Adrenal gland (tissue), 12 donors: ENCODE measurements around the gene MAD1L1. TPM values are rescaled to one million over a fixed set of nuclear protein-coding genes. Genes with fewer than 3 reads are reported as not detected.

ENCODE experiments used
- DNase-seq, 7 donors: peaks; one replicate each; pipeline ENCODE4 v3.0.0-alpha.2; 2019 to 2020
- H3K27ac ChIP-seq, 5 donors: fragments of 200-600 bp; sonication (generic) in 4 of 5; 1 replicate in 3 of 5; 2 replicates in 2 of 5; pipeline versions ENCODE4 v1.5.1 to v1.8.0; 2016 to 2020; ENCODE audit warnings: mild to moderate bottlenecking in 1 of 5
- H3K27me3 ChIP-seq: fragments of 200-600 bp; 2 replicates; pipeline ENCODE4 v1.8.0; 2021
- H3K36me3 ChIP-seq, 2 donors: fragments of 200-600 bp; replicated peaks in 1 of 2; 1 replicate in 1 of 2; 2 replicates in 1 of 2; pipeline versions ENCODE4 v1.5.1 to v1.8.0; 2018 to 2022
- H3K4me1 ChIP-seq, 2 donors: fragments of 200-600 bp; replicated peaks in 1 of 2; 1 replicate in 1 of 2; 2 replicates in 1 of 2; pipeline versions ENCODE4 v1.5.1 to v1.8.0; 2018 to 2021
- H3K4me3 ChIP-seq, 4 donors: fragments of 200-600 bp; sonication (generic) in 3 of 4; one replicate each; pipeline ENCODE4 v1.5.1; 2016 to 2018
- H3K9me3 ChIP-seq, 3 donors: fragments of 200-600 bp; sonication (generic) in 1 of 3; replicated peaks in 1 of 3; 1 replicate in 2 of 3; 2 replicates in 1 of 3; pipeline versions ENCODE4 v1.5.1 to v1.8.0; 2016 to 2021
- CTCF ChIP-seq, 6 experiments: fragments of 450-650 bp in 4 of 6; fragments of 200-600 bp in 2 of 6; sonication (generic) in 1 of 6; IDR thresholded peaks; 1 replicate in 5 of 6; 2 replicates in 1 of 6; pipeline versions ENCODE4 v1.5.1 to v1.8.0; 2016 to 2021; ENCODE audit warnings: antibody characterized with exemption in 6 of 6, mild to moderate bottlenecking in 2 of 6, moderate library complexity in 1 of 6
- POLR2A ChIP-seq, 2 donors: fragments of 450-650 bp; IDR thresholded peaks; one replicate each; pipeline ENCODE4 v1.6.1; 2017; ENCODE audit warnings: antibody characterized with exemption in 2 of 2, mild to moderate bottlenecking in 2 of 2, moderate library complexity in 1 of 2
- WGBS, 4 donors: extraction: QIAGEN DNeasy Blood & Tissue Kit in 2 of 4; methylation state at CpG; one replicate each; pipeline versions ENCODE4 v1.1.5 to v1.1.7; 2013 to 2017; 5-methylcytosine and 5-hydroxymethylcytosine counted together
- intact Hi-C, 2 donors: fragments of 100-400 bp; cut with DNase I; formaldehyde crosslinking; loops; one replicate each; pipeline versions ENCODE4 v1.14.1 to v1.15.0; 2022 to 2023
- polyA plus RNA-seq, 3 donors: library from polyadenylated mRNA; stranded (reverse); fragments of 200-250 nt in 2 of 3; fragments of 350-450 nt in 1 of 3; fragmentation: Illumina TruSeq in 1 of 3; extraction: RNeasy Lipid Tissue Mini Kit (QIAGEN cat#74804) in 1 of 3; gene quantifications; one replicate each; pipeline ENCODE4 v1.2.3, GENCODE V29; 2013 to 2014
- total RNA-seq, 9 donors: library from RNA; depleted of rRNA in 4 of 9; stranded (reverse); fragments of >200 nt in 4 of 9; fragments of 120-200 nt in 1 of 9; fragmentation: NEBNext Ultra II Directional in 1 of 9; extraction: Animal tissue kit (Norgen Biotek cat#: 25700) in 1 of 9; gene quantifications; one replicate each; pipeline versions ENCODE4 v1.1.0 to v1.2.4, GENCODE V29; 2013 to 2023
- donor health status: healthy with polysubstance abuse.
- donor health status: Bipolar disorder and iron deficiency.
- donor health status: DM: yes; HTN: yes; CAD: no.
- donor health status: DM: no; HTN: no; CAD: no.
- donor health status: DM: no; HTN: no; CAD: no.
- donor health status: DM: yes; HTN: yes; CAD: no.

Gene MAD1L1
- total and polyA plus RNA-seq, 12 donors = 6.7 to 87.7 (median 28.9) TPM

GRCh38 chr7:1889091-1889490 lies 343.7 kb downstream of the MAD1L1 start:
- intact Hi-C loops = no loop called here
- no peak overlapping the region for H3K4me3 ChIP-seq
- H3K27me3 ChIP-seq = no peaks in the 10 kb centered on the region
- H3K9me3 ChIP-seq = no peaks in the 10 kb centered on the region
- no peak for DNase-seq
- no peaks in the 10 kb centered on the region for H3K4me1 ChIP-seq
- H3K27ac ChIP-seq = no peak overlapping the region
- TF ChIP-seq POLR2A (IDR thresholded peaks at IDR 0.05) (no peak), CTCF (IDR thresholded peaks at IDR 0.05) (no peak)
- 94 to 95% (median 95%) methylated on average over 4 to 11 of the region's 11 CpGs; no CpG with 5 or more reads in 1 of the 4 donors for WGBS, 4 donors
- no peaks in the 10 kb centered on the region for H3K36me3 ChIP-seq

GRCh38 chr7:1888425-1888824 lies 344.3 kb downstream of the MAD1L1 start:
- no peak for TF ChIP-seq CTCF (IDR thresholded peaks at IDR 0.05)
- no peak for TF ChIP-seq POLR2A (IDR thresholded peaks at IDR 0.05)
- H3K9me3 ChIP-seq = no peaks in the 10 kb centered on the region
- no peaks in the 10 kb centered on the region for H3K36me3 ChIP-seq
- no peak for DNase-seq
- H3K27me3 ChIP-seq = no peaks in the 10 kb centered on the region
- 87 to 97% (median 96%) methylated on average over 7 to 12 of the region's 12 CpGs; no CpG with 5 or more reads in 1 of the 4 donors for WGBS, 4 donors
- no peak overlapping the region for H3K27ac ChIP-seq
- intact Hi-C loops = no loop called here
- H3K4me1 ChIP-seq = no peaks in the 10 kb centered on the region
- no peak overlapping the region for H3K4me3 ChIP-seq

- TF ChIP-seq CTCF (IDR thresholded peaks at IDR 0.05) = no peak
- no peak for TF ChIP-seq POLR2A (IDR thresholded peaks at IDR 0.05)
- intact Hi-C loops = no loop called here
- no peak overlapping the region for H3K4me3 ChIP-seq
- no peaks in the 10 kb centered on the region for H3K4me1 ChIP-seq
- H3K9me3 ChIP-seq = no peaks in the 10 kb centered on the region
- no peaks in the 10 kb centered on the region for H3K36me3 ChIP-seq
- WGBS, 4 donors = 88 to 97% (median 97%) methylated on average over 6 to 10 of the region's 10 CpGs; no CpG with 5 or more reads in 1 of the 4 donors
- no peak for DNase-seq
- no peaks in the 10 kb centered on the region for H3K27me3 ChIP-seq
- no peak overlapping the region for H3K27ac ChIP-seq
These were observed 345.5 kb downstream of the MAD1L1 start for GRCh38 chr7:1887251-1887650.

- Histone ChIP-seq H3K9me3 (no peaks in the 10 kb centered on the region), H3K4me3 (no peak overlapping the region), H3K27ac (no peak overlapping the region), H3K27me3 (no peaks in the 10 kb centered on the region), H3K4me1 (no peaks in the 10 kb centered on the region), H3K36me3 (no peaks in the 10 kb centered on the region)
- no peak for DNase-seq
- 78 to 92% (median 88%) methylated on average over 5 to 19 of the region's 19 CpGs for WGBS, 4 donors
- intact Hi-C loops = no loop called here
- TF ChIP-seq POLR2A (IDR thresholded peaks at IDR 0.05) = no peak
- TF ChIP-seq CTCF (IDR thresholded peaks at IDR 0.05) = no peak
These were observed 346.2 kb downstream of the MAD1L1 start for GRCh38 chr7:1886361-1887064.
